Measurements from ENCODE around the gene EPB41L3.
"Not testable (repeated sequence)": the region's sequence is repeated elsewhere in the genome, so short reads cannot be mapped to it uniquely, and the experiment has no call there.

The EPB41L3 gene

DNA sequence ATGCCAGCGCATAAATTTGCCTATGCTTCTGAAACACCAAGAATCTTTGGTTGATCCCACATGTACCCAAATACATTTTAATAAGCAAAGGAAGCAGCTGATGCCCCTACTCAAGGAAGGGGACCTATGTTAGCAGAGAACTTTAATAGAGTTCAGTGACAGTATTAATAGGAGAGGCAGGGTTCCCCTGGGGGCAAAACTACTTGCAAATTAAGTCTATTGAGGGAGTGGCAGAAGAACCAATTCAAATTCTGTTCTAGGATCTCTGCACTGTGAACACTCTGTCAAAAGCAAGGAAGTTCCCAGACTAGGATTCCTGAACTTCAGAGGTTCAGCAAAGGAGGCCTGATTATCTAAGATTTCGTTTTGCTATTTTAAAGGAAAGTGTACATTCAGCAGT is 47.5 kb downstream of the EPB41L3 start:
- no peak for DNase-seq (ENCODE audit: low spot score)

DNA sequence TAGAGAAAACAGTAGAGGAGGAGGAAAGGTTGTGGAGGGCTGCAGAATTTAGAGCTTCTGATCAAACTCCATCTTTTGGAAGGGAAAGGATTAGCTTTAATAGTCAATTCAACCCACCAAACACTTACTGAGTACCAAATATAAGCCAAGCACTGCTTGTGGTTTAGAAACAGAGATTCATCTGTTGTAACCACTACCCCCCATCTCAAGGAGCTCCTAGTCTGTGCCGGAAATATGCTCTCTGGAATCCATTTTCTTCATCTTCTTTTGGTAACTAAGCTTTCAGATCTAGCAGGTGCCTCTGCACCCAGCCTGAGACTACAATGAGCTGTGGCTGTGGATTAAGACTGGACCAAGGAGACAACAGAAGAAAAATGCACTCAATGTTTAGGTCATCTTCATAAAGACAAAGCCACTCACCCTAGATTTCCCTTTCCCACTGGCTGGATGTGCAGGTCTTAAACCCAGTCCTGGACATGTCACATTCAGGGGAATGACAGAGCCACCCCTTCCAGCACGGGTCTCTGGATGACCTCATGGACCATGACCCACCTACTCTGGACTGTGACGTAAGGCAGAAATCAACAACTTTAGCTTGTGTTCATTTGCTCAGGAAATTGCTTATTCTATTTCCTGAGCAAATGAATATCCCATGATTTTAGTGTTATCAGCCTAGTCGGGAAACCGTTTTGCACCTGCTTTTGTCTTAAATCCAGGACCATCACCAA is 52.9 kb downstream of the EPB41L3 start:
- DNase-seq (ENCODE audit: low spot score), result no peak

DNA sequence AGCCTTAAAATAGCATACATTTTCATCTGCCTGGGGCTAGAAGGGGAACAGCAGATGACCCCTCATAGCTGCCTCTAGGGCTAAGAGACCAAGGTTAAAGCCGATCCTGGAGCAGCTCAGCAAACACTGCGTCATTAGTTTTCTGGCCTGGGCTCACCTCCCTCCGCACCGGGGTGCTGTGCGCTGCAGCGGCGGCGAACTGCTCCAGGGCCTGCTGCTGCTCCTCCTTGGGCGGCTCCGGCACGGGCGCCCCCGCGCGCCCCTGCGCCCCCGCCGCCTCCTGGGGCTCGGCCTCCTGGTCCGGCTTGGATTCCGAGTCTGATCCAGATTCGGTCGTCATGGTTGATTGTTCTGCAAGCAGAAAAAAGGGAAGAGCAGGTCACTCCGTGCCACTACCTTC is 55.0 kb downstream of the EPB41L3 start:
- no peak for DNase-seq (ENCODE audit: low spot score)

DNA sequence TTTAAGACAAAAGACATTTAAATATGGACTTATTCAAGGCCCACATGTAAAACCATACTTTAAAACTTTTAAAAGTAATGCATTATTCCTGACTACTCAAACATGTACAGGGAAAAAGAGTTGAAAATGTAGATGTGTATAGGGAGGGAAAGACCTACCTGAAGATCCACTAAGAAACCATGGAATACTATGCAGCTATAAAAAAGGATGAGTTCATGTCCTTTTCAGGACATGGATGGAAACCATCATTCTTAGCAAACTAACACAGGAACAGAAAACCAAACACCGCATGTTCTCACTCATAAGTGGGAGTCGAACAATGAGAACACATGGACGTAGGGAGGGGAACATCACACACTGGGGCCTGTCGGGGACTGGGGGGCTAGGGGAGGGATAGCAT is 55.8 kb downstream of the EPB41L3 start:
- not testable (repeated sequence) for DNase-seq (ENCODE audit: low spot score)

DNA sequence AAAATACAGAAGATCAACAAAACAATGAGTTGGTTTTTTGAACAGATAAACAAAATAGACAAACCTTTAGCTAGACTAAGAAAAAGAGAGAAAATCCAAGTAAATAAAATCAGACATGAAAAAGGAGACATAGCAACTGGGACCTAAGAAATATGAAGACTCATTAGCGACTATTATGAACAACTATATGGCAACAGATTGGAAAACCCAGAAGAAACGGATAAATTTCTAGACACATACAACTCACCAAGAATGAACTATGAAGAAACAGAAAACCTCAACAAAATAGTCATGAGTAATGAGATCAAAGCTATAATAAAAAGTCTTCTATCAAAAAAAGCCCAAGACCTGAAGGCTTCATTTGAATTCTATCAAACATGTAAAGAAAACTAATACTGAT is 59.3 kb downstream of the EPB41L3 start:
- no peak for DNase-seq (ENCODE audit: low spot score)

DNA sequence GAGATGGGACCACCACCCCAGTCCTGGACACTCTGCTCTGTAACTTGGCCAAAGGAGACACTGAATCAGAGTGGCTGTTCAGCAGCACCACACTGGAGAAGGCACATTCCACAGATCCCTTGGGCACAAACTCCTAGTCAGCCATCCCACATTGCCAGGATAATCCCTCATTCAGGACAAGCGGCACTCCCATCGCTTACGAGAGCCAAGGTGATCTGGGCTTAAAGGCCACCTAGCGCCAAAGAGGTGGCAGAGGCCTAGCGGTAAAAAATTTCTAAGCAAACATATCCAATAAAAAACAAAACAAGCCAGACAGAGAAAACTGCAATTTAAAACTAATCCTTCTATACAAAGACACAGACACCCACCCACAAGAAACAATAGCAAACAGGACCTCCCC is 62.2 kb downstream of the EPB41L3 start:
- DNase-seq (ENCODE audit: low spot score), result no peak

DNA sequence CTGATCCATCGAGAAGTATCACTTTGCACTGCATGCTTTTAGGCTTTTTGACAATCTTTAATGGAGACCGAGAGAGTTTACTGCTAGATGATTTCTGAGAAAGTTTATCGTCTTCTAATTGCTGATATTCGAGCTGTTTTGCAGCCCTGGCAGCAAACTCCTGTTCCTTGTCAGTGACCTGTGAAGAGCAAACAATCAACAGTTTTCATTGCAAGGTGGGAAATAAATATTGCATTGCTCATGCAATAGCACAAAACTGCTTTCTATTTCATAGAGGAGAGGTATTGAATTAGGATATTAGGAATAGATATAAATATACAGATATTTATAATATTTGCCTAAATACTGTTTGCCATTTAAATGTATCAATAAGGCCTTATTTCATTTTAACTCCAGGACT is 65.5 kb downstream of the EPB41L3 start:
- DNase-seq (ENCODE audit: low spot score), result no peak

DNA sequence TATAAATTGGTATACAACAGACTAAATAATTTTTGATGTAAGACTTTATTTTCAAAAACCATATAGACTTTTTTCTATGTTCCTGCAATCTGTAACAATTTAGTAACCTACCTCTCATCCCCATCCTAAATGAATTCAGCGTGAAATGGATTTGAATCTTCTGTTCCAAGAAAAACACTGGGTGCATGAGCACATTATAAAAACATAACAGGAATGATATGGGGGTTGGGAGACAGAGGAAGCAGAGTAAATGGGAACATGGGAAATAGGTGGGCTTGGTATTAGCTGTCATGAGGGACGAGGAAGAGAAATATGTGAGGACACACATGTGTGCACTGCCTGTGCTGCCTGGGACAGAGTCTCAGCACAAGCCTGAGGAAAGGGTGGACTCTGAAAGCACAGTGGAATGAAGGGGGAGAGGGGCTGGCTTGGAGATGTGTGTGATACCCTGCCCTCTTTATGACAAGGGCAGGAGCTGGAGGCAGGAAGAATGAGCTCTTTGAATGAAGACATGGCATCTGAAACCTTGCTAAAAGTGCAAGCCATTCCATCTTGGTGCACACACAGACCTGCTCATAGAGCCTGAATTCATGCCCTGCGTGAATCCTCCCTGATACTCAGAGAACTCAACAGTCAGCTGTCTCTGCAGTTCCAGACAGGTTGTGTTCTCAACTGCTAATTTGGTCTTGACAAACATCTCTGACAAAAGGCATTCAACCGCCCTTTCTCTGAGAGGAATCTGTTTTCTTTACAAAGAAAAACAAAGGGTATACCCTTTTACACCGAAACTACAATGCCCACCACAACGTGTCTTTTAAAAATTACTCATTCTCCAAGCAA is 66.6 kb downstream of the EPB41L3 start:
- DNase-seq (ENCODE audit: low spot score), result no peak

DNA sequence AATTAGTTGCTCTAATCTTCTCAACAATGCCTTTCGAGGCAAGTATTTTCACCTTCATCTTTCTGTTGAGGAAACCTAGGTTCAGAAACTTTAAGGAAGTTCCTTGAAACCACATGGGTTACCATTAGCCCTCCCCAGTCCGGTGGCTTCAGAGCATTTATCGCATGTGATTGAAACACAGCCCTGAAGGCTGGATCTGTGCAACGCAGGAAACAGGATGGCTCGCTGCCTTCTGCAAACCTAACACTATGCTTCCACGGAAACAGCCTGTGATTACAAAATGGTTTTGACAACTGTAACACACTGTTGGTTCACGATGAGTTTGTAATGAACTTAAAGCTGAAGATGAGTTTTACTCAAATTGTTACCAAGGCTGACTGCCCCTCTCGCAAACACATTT is 68.5 kb downstream of the EPB41L3 start:
- no peak for DNase-seq (ENCODE audit: low spot score)

DNA sequence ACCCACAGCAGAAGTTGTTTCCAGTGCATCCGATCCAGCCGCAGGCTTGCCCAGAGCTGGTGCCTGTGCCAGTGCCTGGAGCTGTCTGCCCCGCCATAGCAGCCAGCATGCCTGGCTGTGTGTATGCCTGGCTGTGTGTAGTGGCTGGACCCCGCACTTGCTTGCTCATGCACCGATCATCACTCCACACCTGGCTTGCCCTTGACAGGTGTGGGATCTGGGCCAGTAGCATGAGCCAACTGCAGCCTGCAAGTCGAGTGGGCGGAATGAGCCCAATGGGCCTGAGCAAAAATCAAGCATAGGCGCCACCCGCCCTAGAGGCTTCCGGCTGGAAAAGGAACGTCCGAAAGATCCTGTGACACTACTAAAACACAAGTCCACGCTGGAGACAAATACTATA is 74.5 kb downstream of the EPB41L3 start:
- no peak for DNase-seq (ENCODE audit: low spot score)

DNA sequence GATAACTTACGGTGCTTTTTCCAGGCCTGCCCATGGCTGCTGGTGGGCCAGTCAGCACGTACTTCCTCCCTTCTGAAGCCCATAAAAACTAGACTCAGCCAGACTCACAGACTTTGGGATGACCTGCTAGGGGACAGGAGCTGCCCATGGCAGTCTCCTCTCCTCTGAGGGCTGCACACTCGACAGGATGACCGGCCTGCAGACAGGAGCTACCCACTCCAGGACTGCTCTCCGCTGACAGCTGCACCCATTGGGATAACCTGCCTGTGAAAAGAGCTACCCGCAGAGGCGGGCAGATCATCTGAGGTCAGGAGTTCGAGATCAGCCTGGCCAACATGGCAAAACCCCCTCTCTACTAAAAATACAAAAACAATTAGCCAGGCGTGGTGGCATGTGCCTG is 75.4 kb downstream of the EPB41L3 start:
- DNase-seq (ENCODE audit: low spot score), result no peak

DNA sequence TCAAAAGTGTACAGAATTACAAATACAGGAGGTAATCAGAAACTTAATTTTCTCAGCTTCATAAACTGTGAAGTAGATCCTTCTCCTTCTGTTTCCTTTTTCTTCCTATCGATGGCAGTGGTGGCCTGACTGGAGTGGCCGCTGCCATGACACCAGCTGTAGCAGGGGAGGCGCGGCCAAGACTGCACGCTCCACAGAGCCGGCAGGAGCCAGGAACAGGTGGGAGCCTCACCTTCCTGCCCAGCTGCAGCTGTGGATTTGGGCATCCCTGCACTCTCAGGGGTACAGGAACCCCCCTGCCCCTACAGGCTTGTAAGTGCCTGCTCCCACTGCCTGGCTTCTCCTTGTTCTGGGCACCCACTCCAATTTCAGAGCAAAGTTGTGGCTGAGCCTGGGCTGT is 76.1 kb downstream of the EPB41L3 start:
- no peak for DNase-seq (ENCODE audit: low spot score)

DNA sequence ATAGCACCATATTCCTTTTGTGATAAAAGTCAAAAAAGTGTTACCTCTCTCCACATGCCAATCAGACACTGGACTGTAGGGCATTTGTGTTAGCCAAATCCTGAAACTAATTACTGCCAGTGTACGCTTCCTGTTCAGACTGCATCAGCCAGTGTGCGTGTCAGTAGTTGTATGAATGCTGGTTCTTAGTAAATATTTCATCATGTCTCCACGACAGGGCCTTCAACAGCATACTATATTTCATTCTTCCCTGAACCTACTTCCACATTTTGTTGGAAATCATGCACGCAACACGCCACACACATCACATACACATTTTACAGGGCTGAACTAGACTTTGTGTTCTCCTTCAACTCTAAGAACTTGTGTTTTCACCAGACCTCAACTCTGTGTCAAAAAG is 77.5 kb downstream of the EPB41L3 start:
- DNase-seq (ENCODE audit: low spot score), result peak; percentile 13

DNA sequence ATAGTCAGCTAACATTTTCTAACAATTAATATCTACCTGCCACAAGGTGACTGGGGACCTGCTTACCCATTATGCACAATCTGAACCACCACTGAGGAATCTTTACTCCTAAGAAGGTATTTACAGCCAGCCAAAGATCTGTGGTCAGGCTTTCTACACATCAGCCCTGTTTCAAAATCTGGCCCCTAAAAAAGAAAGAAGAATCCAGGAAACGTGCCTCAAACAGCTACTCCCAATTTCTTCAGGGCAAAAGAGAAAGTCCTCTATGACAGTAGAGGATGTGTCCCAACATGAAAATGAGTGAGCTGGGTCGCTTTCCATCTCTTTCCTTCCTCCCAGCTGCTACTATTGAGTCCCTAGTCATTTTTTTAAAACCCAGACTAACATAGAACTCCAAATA is 79.5 kb downstream of the EPB41L3 start:
- DNase-seq (ENCODE audit: low spot score), result no peak

DNA sequence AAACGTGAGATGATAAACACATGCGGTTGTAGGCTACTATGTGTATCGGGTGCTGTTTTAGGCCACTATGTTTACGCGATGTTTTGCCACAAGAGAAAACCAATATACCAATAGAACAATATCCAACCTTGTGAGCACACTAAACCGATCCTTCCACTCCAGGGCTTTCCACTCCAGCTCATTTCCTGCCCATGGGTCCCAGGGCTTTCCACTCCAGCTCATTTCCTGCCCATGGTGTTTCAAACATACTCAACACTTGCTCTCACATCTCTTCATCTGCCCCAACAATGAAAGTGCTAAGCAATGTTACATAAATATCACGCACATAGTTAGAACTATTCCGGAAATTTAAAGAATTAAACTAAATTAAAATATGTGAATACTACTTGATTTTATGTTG is 80.0 kb downstream of the EPB41L3 start:
- no peak for DNase-seq (ENCODE audit: low spot score)

DNA sequence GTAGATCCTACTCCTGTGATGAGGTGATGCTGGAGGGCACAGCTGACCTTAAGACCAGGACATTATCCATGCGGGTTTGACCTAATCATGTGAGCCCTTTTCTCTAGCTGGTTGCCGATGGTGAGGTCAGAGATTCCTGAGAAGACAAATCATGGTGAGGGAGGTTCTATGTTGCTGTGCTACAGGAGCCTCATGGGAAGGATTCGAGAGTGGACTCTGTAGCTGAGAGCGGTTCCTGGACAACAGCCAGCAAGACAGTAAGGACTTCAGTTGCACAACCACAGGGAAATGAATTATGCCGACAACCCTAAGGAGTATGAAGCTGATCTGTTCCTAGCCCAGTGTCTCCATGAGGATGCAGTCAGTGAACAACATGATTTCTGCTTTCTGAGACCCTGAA is 80.4 kb downstream of the EPB41L3 start:
- DNase-seq (ENCODE audit: low spot score), result no peak

DNA sequence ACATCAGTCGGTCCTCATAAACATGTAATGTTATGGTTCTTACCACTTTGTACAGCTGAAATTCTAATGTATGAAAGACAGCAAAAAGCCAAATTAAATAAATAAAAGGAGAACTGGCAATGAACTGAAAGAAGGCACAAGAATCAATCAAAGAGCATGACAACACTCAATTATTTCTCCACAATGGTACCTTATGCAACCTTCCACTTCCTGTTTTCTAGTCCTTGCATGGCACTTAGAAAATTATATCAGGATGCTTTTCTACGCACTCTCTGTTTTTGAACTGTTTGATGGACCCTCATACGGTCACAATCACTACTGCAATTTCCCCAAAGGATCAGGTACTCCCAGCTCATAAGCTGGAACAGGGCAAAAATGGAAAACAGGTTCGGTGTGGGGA is 81.6 kb downstream of the EPB41L3 start:
- DNase-seq (ENCODE audit: low spot score), result no peak

DNA sequence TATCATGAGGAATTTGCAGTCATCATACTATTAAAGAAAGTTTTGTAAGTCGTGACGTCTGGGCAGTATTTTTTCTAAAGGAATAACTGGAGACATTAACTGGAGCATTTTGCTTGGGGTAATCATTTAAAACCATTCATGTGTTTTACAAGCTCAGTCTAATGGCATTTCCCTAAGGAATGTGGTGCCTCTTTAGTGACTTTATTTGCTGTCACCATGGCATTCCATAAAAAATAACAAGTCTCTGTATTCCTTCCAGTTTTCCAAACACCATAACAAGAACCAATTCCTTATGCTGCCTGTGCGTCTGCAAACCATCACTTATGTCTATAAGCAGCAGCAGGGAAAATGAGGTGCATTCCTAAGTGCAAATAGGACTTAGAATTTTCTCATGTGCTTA is 82.8 kb downstream of the EPB41L3 start:
- DNase-seq (ENCODE audit: low spot score), result no peak

DNA sequence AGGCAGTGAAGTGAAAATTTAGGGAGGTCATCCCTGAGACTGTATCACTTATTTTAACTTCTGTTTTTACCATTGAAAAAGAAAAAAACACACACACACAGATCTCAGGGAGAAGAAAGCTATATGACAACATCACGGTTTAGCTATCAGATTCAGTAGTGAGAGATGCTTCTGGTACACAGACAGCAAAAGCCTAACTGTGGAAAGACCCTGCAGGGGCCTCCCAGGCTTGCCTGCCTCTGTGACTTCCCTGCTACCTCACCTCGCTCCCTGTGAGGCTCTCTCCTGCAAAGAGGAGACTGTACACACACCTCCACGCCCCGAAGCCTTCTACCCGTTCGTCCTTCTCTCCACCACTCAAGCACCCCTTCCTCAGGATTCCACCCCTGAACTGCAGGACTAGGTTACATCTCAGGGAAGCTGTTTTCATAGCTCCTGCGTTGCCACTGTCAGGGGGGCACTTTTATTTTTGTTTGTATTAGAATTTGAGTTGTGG is 86.3 kb downstream of the EPB41L3 start:
- DNase-seq (ENCODE audit: low spot score), result no peak

DNA sequence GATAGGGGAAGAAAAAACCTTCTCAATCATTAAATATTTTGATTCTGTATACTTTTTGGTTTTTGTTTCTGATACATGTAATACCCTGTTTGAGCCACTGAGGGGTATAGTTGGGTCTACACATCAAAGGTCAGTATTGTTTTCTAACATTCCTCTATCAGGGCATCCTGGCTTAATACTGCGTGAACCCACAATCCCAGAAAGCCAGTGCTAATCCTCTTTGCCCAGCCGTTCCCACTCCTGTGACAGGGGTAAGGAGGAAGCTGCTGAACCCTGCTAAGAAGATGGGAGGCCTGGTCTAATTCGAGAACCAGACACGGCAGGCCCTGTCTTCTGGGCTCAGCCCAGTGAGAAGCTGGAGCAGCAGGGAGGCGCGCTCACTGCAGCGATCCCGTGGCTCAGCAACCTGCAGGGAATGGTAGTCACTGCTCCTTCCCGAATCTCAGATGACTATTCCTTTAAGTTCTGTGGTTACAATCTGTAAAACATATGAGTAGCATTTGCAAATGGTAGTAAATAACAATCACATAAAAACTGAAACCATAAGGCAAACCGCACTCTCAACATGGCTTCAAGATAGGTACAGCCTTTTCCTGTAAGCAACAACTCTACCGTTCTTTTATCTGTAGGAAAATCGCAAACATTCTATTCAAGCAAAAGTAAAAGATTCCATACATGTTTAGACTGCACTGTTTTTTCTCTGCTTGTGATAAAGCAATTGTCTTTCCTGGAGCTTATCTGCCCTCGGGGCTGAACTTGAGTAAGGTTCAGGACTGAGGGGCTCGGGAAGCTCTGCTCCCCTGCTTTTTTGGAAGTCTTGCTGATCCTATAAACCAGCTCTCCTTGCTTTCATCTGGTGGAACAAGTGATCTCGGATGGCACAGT is 87.0 kb downstream of the EPB41L3 start:
- peak; percentile 48 for DNase-seq (ENCODE audit: low spot score)

DNA sequence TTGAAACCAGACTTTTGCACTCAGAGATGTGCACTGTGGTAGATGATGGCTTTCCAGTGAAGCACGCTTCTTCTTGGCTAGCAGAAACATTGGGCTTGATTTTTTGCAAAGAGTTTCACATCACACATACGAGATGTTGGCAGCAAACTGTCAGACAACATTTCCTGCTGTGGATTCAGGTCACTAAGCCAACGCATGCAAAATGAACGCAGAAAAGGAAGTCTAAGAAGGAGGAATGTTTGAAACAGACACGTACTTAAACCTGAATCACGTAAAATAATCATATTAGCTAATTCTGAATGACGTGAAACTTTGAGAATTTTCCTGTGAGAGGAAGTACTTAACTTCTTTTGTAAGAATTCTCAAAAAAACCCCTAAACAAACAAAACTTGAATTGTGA is 88.1 kb downstream of the EPB41L3 start:
- DNase-seq (ENCODE audit: low spot score), result peak; percentile 47

DNA sequence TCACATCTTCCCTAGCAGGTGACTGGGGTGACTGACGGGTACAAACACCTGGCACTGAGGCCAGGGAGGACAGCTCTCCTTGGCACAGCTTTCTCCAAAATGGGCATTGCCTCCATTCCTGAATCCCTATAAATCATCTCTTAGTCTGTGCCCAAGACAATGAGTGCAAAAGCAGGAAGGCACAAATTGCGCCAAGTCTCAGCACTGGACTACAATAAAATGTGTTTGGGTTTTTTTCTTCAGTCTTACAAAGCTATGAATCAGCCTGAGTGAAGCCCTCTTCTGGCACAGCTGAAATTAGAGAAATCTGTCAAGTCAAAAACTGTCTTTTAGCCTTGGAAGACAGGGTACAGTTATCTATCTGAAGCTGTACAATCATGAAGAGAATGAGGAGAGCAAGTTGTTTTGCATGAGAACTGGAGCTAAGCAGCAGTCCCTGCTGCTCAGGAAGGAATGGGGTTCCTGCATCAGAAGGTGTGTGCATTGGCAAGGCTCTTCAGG is 90.8 kb downstream of the EPB41L3 start:
- peak; percentile 23 for DNase-seq (ENCODE audit: low spot score)
